ENCODE data around the gene UROC1.

DNA sequence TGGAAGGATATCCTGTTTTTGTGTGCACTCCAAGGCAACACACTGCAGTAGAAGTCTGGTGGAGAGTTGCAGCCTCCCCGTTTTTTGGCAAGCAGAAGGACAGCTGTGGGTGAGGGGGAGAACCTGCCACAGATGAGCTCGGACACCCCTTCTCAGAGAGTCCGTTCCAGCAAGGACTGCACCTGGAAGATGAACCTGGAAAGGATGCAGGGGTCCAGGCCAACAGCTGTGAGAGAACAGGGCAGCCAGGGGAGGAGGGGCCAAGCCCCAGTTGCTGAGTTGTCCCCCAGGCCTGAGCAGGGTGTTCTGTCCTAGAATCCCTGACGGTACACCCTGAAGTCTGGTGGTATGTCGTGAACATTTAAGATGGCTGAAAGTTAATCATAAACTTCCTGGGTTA is 72.1 kb downstream of the UROC1 start:
- TF ChIP-seq, protein P1, sequence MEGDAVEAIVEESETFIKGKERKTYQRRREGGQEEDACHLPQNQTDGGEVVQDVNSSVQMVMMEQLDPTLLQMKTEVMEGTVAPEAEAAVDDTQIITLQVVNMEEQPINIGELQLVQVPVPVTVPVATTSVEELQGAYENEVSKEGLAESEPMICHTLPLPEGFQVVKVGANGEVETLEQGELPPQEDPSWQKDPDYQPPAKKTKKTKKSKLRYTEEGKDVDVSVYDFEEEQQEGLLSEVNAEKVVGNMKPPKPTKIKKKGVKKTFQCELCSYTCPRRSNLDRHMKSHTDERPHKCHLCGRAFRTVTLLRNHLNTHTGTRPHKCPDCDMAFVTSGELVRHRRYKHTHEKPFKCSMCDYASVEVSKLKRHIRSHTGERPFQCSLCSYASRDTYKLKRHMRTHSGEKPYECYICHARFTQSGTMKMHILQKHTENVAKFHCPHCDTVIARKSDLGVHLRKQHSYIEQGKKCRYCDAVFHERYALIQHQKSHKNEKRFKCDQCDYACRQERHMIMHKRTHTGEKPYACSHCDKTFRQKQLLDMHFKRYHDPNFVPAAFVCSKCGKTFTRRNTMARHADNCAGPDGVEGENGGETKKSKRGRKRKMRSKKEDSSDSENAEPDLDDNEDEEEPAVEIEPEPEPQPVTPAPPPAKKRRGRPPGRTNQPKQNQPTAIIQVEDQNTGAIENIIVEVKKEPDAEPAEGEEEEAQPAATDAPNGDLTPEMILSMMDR (IDR thresholded peaks at IDR 0.05), result no peak
- no peak for TF ChIP-seq POLR2A (IDR thresholded peaks at IDR 0.05)

Data from prostate gland (tissue), 2 donors.